Mononuclear cell (primary cell): ENCODE data around the gene CEP83. TPM values are rescaled to one million over a fixed set of nuclear protein-coding genes. Genes with fewer than 3 reads are reported as not detected.

ENCODE experiments used
- total RNA-seq: library from RNA; depleted of rRNA; stranded (reverse); fragments of >200 nt; gene quantifications from one replicate; pipeline ENCODE4 v1.2.3, GENCODE V29; 2012

CEP83 gene
- total RNA-seq, 1 donor, result 7.8 TPM

Other genes with a start within 250 kb of the CEP83 start
- 10.9 TPM for gene TMCC3, start 190.7 kb upstream of the CEP83 start, total RNA-seq